SK-N-SH treated with all-trans-retinoic acid at 6 μM for 48 hours (cell line): ENCODE results near the gene ECE1.
A peak's percentile ranks its signal among the peaks of the same experiment; 100 is the strongest.

Experiments
- ATAC-seq: fragments of 200-7000 bp; cut with Tn5 transposase; 3 replicates; pipeline ENCODE4 v1.9.1; 2020; ENCODE audit warnings: mild to moderate bottlenecking, moderate library complexity
- ARNTL ChIP-seq: fragments of 450-650 bp; formaldehyde crosslinking; IDR thresholded peaks from 2 replicates; pipeline ENCODE4 v1.5.0; 2020; ENCODE audit warnings: low read depth, mild to moderate bottlenecking, moderate library complexity, borderline replicate concordance
- BACH2 ChIP-seq: fragments of 250-450 bp; sonication (Bioruptor Pico); IDR thresholded peaks from 2 replicates; pipeline ENCODE4 v1.9.0; 2021; ENCODE audit warnings: mild to moderate bottlenecking, borderline replicate concordance
- CREB5 ChIP-seq: fragments of 250-450 bp; sonication (Bioruptor Pico); IDR thresholded peaks from 2 replicates; pipeline ENCODE4 v1.5.1; 2020; ENCODE audit warnings: low read depth, mild to moderate bottlenecking, moderate library complexity
- CSDC2 ChIP-seq: fragments of 250-450 bp; sonication (Bioruptor Pico); IDR thresholded peaks from 2 replicates; pipeline ENCODE4 v1.5.0; 2020; ENCODE audit warnings: mild to moderate bottlenecking, moderate library complexity
- ESRRG ChIP-seq: fragments of 250-450 bp; sonication (Bioruptor Pico); IDR thresholded peaks from 2 replicates; pipeline ENCODE4 v1.6.1; 2021; ENCODE audit warnings: mild to moderate bottlenecking
- GLIS3 ChIP-seq: fragments of 250-450 bp; sonication (Bioruptor Pico); IDR thresholded peaks from 2 replicates; pipeline ENCODE4 v1.5.0; 2020; ENCODE audit warnings: mild to moderate bottlenecking, moderate library complexity
- ISL1 ChIP-seq: fragments of 250-450 bp; sonication (Bioruptor Pico); IDR thresholded peaks from 2 replicates; pipeline ENCODE4 v2.1.2; 2022; ENCODE audit warnings: mild to moderate bottlenecking, moderate library complexity
- OSR1 ChIP-seq: fragments of 250-450 bp; sonication (Bioruptor Pico); IDR thresholded peaks from 2 replicates; pipeline ENCODE4 v1.8.0; 2022; ENCODE audit warnings: moderate library complexity, mild to moderate bottlenecking, inconsistent platforms
- POU6F1 ChIP-seq: fragments of 250-450 bp; sonication (Bioruptor Pico); IDR thresholded peaks from 2 replicates; pipeline ENCODE4 v1.8.0; 2021; ENCODE audit warnings: low read depth, mild to moderate bottlenecking, moderate library complexity, borderline replicate concordance
- PPARA ChIP-seq: fragments of 250-450 bp; sonication (Bioruptor Pico); IDR thresholded peaks from 2 replicates; pipeline ENCODE4 v1.5.0; 2020; ENCODE audit warnings: mild to moderate bottlenecking, borderline replicate concordance
- RARB ChIP-seq: fragments of 250-450 bp; sonication (Bioruptor Pico); IDR thresholded peaks from 2 replicates; pipeline ENCODE4 v1.8.0; 2021; ENCODE audit warnings: mild to moderate bottlenecking, moderate library complexity
- SNAI2 ChIP-seq: fragments of 250-450 bp; sonication (Bioruptor Pico); IDR thresholded peaks from 2 replicates; pipeline ENCODE4 v1.5.0; 2020; ENCODE audit warnings: mild to moderate bottlenecking, moderate library complexity
- TCF4 ChIP-seq: fragments of 250-450 bp; sonication (Bioruptor Pico); IDR thresholded peaks from 2 replicates; pipeline ENCODE4 v1.8.0; 2021; ENCODE audit warnings: mild to moderate bottlenecking, moderate library complexity, borderline replicate concordance
- TOX ChIP-seq: fragments of 250-450 bp; sonication (Bioruptor Pico); IDR thresholded peaks from 2 replicates; pipeline ENCODE4 v1.8.0; 2021; ENCODE audit warnings: mild to moderate bottlenecking, moderate library complexity, borderline replicate concordance
- ZC3H10 ChIP-seq: fragments of 250-450 bp; sonication (Bioruptor Pico); IDR thresholded peaks from 2 replicates; pipeline ENCODE4 v1.5.1; 2021; ENCODE audit warnings: mild to moderate bottlenecking, moderate library complexity
- ZFP3 ChIP-seq: fragments of 250-450 bp; sonication (Bioruptor Pico); IDR thresholded peaks from 2 replicates; pipeline ENCODE4 v1.5.0; 2020; ENCODE audit warnings: mild to moderate bottlenecking, moderate library complexity
- ZFP30 ChIP-seq: fragments of 450-650 bp; formaldehyde crosslinking; IDR thresholded peaks from 2 replicates; pipeline ENCODE4 v1.5.0; 2022; ENCODE audit warnings: mild to moderate bottlenecking, moderate library complexity
- ZNF565 ChIP-seq: fragments of 450-650 bp; formaldehyde crosslinking; conservative IDR thresholded peaks from 2 replicates; pipeline ENCODE4 v1.5.0; 2020; ENCODE audit warnings: low read depth, mild to moderate bottlenecking, moderate library complexity
- ZNF70 ChIP-seq: fragments of 450-650 bp; formaldehyde crosslinking; IDR thresholded peaks from 2 replicates; pipeline ENCODE4 v1.5.0; 2020; ENCODE audit warnings: mild to moderate bottlenecking, moderate library complexity
- ZNF8 ChIP-seq: fragments of 450-650 bp; formaldehyde crosslinking; IDR thresholded peaks from 2 replicates; pipeline ENCODE4 v1.5.0; 2020; ENCODE audit warnings: mild to moderate bottlenecking, moderate library complexity
- TF ChIP-seq, protein P1 (sequence below): fragments of 250-450 bp; sonication (Bioruptor Pico); IDR thresholded peaks from 2 replicates; pipeline ENCODE4 v1.5.0; 2020; ENCODE audit warnings: mild to moderate bottlenecking, moderate library complexity
- TF ChIP-seq, protein P2 (sequence below): fragments of 250-450 bp; sonication (Bioruptor Pico); IDR thresholded peaks from 2 replicates; pipeline ENCODE4 v1.5.1; 2021; ENCODE audit warnings: mild to moderate bottlenecking, moderate library complexity
- TF ChIP-seq, protein P3 (sequence below): fragments of 250-450 bp; sonication (Bioruptor Pico); IDR thresholded peaks from 2 replicates; pipeline ENCODE4 v1.8.0; 2020; ENCODE audit warnings: mild to moderate bottlenecking, moderate library complexity, borderline replicate concordance

Gene ECE1

GRCh38 chr1:21302747-21303715, 12.8 kb upstream of the ECE1 start (continued):
- TF ChIP-seq, protein P1, sequence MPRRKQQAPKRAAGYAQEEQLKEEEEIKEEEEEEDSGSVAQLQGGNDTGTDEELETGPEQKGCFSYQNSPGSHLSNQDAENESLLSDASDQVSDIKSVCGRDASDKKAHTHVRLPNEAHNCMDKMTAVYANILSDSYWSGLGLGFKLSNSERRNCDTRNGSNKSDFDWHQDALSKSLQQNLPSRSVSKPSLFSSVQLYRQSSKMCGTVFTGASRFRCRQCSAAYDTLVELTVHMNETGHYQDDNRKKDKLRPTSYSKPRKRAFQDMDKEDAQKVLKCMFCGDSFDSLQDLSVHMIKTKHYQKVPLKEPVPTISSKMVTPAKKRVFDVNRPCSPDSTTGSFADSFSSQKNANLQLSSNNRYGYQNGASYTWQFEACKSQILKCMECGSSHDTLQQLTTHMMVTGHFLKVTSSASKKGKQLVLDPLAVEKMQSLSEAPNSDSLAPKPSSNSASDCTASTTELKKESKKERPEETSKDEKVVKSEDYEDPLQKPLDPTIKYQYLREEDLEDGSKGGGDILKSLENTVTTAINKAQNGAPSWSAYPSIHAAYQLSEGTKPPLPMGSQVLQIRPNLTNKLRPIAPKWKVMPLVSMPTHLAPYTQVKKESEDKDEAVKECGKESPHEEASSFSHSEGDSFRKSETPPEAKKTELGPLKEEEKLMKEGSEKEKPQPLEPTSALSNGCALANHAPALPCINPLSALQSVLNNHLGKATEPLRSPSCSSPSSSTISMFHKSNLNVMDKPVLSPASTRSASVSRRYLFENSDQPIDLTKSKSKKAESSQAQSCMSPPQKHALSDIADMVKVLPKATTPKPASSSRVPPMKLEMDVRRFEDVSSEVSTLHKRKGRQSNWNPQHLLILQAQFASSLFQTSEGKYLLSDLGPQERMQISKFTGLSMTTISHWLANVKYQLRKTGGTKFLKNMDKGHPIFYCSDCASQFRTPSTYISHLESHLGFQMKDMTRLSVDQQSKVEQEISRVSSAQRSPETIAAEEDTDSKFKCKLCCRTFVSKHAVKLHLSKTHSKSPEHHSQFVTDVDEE (CRISPR knock-in tag): 0 out of 2 replicates have a peak, but pooled peaks have one; percentile 53
- TF ChIP-seq RARB (CRISPR knock-in tag) (no peak), ZC3H10 (no peak), ESRRG (no peak), ARNTL (CRISPR knock-in tag) (no peak), ZNF565 (no peak), TOX (no peak), CREB5 (CRISPR knock-in tag) (no peak), GLIS3 (no peak), POU6F1 (CRISPR knock-in tag) (no peak), ZFP3 (CRISPR knock-in tag) (no peak; the same call in 1 of the 2 replicates), BACH2 (no peak)
- TF ChIP-seq, protein P2, sequence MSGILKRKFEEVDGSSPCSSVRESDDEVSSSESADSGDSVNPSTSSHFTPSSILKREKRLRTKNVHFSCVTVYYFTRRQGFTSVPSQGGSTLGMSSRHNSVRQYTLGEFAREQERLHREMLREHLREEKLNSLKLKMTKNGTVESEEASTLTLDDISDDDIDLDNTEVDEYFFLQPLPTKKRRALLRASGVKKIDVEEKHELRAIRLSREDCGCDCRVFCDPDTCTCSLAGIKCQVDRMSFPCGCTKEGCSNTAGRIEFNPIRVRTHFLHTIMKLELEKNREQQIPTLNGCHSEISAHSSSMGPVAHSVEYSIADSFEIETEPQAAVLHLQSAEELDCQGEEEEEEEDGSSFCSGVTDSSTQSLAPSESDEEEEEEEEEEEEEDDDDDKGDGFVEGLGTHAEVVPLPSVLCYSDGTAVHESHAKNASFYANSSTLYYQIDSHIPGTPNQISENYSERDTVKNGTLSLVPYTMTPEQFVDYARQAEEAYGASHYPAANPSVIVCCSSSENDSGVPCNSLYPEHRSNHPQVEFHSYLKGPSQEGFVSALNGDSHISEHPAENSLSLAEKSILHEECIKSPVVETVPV (CRISPR knock-in tag): no peak

DNA sequence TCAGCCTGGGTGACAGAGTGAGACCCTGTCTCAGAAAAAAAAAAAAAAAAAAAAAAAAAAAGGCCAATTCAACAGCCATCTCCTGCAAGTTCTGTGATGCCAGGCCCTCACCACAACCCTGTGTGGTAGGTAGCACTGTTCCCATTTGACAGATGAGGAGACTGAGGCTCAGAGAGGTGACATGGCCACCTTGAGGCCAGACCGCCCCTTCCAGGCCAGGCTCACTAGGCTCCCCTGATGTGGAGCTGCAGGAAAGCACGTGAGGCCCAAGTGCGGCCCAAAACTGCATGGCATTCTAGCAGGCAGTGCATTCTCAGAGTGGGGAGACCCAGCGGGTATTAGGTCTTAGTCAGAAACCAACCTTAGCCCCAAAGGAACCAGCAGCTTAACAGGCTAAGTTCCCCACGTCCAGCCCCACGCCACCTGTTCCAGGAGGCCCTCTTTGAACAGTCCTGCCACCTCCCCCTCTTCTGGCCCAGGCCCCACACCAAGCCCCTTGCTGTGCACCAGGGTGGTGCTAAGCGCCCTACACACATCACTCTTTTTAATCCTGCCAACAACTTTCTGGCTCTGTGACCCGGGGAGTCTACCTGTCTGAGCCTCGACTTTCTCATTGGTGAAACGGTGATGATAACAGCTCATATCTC, 11.7 kb upstream of the ECE1 start:
- TF ChIP-seq ZNF8 (CRISPR knock-in tag) (no peak), BACH2 (no peak), PPARA (no peak), CSDC2 (CRISPR knock-in tag) (no peak), ZNF70 (CRISPR knock-in tag) (no peak), ESRRG (no peak), GLIS3 (no peak)
- no peak for ATAC-seq

DNA sequence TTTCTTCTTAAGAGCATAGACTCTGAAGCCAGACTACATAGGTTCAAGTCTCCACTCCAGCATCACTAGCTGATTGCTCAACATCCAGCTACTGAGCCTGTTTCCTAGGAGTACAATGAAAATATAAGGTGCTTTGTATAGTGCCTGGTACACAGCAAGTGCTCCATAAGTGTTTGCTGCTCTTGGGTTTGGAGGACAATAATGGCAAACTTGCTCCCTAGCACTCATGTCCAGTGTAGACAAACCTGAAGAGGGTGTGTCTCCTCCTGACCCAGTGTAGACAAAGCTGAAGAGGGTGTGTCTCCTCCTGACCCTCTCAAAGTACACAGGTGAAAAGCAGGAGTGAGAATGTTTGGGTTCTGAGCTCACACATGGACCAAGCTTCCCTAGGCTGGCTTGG, 10.5 kb upstream of the ECE1 start:
- no peak for ATAC-seq
- TF ChIP-seq, protein P2 (CRISPR knock-in tag): no peak
- TF ChIP-seq OSR1 (CRISPR knock-in tag): no peak
- TF ChIP-seq TOX: no peak
- TF ChIP-seq SNAI2 (CRISPR knock-in tag): no peak
- TF ChIP-seq POU6F1 (CRISPR knock-in tag): no peak
- no peak for TF ChIP-seq ARNTL (CRISPR knock-in tag)
- TF ChIP-seq, protein P3, sequence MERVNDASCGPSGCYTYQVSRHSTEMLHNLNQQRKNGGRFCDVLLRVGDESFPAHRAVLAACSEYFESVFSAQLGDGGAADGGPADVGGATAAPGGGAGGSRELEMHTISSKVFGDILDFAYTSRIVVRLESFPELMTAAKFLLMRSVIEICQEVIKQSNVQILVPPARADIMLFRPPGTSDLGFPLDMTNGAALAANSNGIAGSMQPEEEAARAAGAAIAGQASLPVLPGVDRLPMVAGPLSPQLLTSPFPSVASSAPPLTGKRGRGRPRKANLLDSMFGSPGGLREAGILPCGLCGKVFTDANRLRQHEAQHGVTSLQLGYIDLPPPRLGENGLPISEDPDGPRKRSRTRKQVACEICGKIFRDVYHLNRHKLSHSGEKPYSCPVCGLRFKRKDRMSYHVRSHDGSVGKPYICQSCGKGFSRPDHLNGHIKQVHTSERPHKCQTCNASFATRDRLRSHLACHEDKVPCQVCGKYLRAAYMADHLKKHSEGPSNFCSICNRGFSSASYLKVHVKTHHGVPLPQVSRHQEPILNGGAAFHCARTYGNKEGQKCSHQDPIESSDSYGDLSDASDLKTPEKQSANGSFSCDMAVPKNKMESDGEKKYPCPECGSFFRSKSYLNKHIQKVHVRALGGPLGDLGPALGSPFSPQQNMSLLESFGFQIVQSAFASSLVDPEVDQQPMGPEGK (CRISPR knock-in tag): no peak
- no peak for TF ChIP-seq ZFP30 (CRISPR knock-in tag)
- no peak for TF ChIP-seq CSDC2 (CRISPR knock-in tag)
- TF ChIP-seq RARB (CRISPR knock-in tag): no peak
- TF ChIP-seq CREB5 (CRISPR knock-in tag): no peak
- TF ChIP-seq ZFP3 (CRISPR knock-in tag): no peak
- TF ChIP-seq TCF4: no peak
- TF ChIP-seq ISL1 (CRISPR knock-in tag): no peak
- no peak for TF ChIP-seq BACH2
